GM21515 (cell line): ENCODE data around the gene CRIM1.

Experiments used
- ATAC-seq: cut with Tn5 transposase; IDR thresholded peaks from one replicate; pipeline ENCODE4 v1.9.1; 2021; ENCODE audit not compliant: unreplicated experiment

CRIM1 gene

DNA sequence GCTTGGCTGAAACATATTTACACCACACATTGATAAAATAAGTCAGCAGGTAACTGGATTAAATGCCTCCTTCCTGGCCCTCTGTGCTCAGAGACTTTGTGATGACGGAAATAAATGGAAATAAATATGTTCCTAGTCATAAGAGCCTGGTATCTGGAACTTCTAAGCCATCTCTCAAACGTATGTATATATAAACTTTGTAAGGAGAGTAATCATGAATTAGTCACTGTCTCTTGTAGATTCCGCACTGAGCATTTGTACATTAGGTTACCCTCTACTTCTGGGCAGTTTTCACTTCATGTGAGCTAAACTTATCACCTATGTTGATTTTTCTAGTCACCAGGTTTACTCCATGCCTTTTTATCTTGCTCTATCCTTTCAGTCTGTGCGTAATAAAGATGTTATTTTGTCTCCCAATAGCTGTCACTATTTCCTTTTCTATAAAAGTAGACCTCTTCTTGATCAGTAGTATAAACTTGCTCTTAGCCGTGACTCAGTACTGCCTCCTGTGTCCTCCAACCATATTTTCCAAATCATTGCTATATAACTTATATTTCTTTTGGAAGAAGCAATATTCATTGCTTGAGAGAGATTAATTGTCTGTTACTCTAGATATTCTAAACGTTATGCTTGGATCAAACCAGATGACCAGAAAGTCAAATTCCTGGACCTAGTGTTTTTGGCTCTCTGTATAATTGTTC, 189.2 kb downstream of the CRIM1 start:
- ATAC-seq: no peak

DNA sequence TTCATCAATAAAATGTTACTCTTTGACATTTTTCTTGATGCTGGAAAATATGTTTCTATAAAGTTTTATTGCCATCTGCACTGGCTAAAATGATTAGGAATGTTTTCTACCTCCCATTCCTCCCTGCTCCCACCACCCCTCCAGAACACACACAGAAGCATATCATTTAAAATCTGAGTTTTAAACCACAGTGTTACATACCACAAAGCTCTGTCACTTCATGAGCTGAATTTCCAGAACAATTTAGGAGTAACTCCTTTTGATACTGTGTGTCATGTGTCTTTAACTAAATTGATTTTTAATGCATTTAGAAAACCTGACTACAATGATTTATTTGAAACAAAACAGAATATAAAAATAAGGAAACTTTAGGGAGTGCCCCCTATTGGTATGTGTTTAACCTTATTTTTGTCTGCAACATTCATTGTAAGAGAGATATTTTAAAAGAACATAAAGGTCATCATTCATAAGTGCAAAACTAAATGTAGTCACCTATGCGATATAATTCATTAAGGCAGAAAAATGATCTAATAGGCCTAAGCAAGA, 190.4 kb downstream of the CRIM1 start:
- no peak for ATAC-seq

- no peak for ATAC-seq
Measured at GRCh38 chr2:36547906-36548305, 192.3 kb downstream of the CRIM1 start.

GRCh38 chr2:36549165-36549574, 193.6 kb downstream of the CRIM1 start:
- no peak for ATAC-seq

GRCh38 chr2:36550006-36550405, 194.4 kb downstream of the CRIM1 start:
- no peak for ATAC-seq

GRCh38 chr2:36553683-36554082, 198.1 kb downstream of the CRIM1 start:
- no peak for ATAC-seq

- no peak for ATAC-seq
Measured at GRCh38 chr2:36554531-36554930, 199.0 kb downstream of the CRIM1 start.

DNA sequence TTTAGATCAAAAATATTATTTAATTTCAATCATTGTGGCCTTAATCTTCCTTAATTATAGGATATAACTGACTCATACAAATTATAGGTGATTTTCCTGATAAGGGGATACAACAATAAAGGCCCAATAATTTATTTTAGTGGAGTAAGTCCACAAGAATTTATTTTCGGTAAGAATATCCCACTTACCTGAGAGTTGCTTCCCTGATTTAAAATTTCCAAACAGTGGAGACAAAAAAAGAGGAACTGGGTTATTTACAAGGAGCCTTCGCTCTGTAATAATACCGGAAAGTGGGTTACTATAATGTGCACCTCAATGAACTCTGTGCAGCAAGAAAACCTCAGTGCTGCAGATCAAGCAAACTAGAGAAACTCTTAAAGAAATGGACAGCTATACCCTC, 200.2 kb downstream of the CRIM1 start:
- no peak for ATAC-seq

- no peak for ATAC-seq
Measured at GRCh38 chr2:36556842-36557241, 201.3 kb downstream of the CRIM1 start.

GRCh38 chr2:36559221-36559942, 203.8 kb downstream of the CRIM1 start:
- ATAC-seq: no peak

DNA sequence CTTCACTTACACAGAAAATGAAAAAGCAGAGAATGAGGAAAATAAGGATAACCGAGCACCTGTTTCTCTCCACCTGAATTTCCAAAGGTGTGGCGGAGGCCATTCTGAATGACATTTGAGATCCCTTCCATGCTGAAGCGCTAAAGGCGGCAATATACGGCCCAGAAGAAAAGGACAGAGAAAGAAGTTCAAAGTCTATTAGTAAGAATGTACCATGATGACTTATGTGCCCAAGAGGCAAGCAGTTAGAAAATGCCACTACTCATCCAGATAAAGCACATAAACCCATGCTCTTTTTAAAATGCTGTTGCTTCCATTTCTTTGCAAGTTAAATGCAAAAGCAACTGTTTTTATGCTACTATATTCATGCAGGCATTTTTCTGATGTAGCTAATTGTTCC, 205.1 kb downstream of the CRIM1 start:
- no peak for ATAC-seq

DNA sequence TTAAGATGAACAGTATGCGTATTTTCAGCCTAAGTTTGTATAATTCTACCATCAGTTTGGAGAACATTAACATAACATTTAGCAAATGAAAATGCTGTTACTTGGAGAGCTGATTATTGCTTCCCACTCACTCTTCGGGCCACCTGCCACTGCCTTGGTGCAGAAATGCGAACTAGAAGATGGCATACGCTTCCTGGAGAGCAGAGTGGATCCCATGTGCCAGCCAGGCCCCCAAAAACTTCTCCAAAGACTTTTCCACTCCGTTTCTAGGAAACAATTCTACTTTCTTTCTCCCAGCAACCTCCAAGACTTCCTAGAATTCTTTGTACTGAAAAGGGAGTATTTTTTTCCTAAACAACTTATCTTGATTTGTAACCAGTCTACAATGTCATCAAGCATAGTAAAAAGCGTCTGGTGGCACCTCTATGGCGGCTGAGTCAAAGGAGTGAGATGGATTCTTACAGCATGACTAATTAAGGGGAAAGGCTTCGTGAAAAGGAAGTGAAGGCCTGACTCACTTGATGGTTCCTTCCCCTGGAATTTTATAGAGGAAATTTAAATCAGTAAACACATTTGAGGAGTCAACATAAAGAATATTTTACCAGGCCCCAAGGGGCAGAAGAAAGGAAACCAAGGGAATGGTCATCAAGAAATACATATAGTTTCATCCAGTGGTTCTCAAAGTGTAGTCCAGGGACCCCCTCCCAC, 205.8 kb downstream of the CRIM1 start:
- no peak for ATAC-seq

DNA sequence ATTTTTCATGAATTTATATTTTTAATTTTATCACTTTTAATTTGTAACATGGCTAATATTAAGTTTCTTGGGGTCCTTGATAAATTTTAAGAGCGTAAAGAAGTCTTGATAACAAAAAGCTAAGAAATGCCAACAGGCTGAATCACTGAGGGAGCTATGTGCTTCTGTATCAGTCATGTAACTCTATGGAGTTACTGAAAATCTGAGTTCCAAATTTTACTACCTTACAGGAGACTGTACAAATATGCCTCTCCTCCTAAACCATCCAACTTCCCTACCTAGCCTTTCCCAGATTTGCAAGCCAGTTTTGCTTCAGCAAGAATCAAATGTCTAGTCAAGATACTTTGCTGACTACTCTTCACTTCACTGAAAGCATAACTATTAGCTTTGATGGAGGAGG, 206.7 kb downstream of the CRIM1 start:
- ATAC-seq: no peak

- ATAC-seq: no peak
Measured at GRCh38 chr2:36562973-36563532, 207.5 kb downstream of the CRIM1 start.

DNA sequence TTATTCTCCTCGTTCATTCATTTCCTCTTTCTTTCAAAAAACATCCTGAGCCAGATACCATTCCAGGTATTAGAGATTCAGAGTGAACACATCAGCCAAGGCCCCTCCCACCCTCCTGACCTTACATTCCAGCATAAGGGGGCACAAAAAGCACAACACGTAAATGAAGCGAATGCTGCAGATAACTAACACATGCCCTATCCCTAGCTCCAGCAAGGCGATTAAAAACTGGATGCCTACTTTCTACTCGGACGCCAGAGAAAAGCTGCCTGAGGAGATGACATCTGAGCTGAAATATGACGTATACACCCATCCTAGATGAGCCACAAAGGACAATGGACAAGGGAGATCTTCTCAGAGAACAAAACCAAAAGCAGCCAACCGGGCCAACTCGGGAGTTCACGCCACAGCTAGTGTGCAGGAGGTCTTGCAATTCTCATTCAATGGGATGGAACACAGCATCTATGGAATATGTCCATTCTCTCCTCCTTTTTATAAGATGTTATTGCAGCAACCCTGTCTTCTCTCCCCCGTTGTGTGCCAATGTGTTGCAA, 208.9 kb downstream of the CRIM1 start:
- no peak for ATAC-seq

DNA sequence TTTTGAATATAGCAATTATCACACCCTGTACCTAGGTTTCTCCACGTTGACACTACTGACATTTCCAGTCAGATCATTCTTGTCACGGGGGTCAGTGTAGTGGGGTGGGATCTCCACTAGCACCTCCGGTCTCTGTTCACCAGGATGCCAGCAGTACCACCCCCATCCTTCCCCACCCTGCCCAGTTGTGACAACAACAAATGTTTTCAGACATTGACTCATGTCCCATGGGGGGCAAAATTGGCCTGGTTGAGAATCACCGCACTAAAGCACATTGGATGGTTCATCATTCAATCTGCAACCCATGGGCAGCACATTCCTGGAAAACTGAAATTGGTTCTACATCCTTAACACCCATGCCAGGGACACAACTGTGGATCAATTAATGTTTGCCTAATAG, 210.1 kb downstream of the CRIM1 start:
- ATAC-seq: no peak

GRCh38 chr2:36566887-36567286, 211.3 kb downstream of the CRIM1 start:
- no peak for ATAC-seq

GRCh38 chr2:36567711-36568408, 212.3 kb downstream of the CRIM1 start:
- ATAC-seq: no peak

DNA sequence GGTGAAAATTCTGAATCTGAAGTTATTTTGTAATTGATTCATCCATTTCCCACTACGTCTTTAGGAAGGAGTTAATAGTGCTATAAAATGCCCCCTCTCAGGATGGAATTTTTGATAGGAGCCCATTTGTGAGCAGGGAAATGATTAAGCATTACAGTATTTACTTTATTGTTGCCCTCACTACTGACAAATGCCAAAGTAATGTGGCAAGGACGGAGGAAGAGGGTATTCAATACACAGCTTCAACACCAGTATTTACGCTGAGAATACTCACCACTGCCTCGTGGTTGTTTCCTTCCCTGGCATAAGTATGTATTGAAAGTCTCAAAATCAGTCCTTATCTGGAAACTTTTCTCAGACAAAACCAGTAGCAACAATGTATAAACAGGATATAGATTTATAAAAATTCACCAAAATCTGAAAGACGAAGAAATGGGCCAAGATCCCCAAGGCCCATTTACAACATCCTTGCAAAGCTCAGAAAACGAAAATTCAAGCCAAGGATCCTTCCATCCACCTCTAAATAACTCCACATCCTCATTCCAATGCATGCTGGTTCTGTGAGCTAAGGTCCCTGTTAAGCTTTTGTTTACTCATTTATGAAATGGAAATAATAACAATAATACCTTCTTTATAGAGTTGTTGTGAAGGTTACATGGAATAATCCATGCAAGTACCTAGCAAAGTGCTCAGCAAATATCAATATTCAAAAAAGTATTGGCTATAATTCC, 213.1 kb downstream of the CRIM1 start:
- no peak for ATAC-seq
